HG02885 (cell line): ENCODE measurements around the gene ADAMTSL3.
A peak's percentile ranks its signal among the peaks of the same experiment; 100 is the strongest.

Source experiments
- ATAC-seq: cut with Tn5 transposase; IDR thresholded peaks from one replicate; pipeline ENCODE4 v1.9.1; 2021; ENCODE audit warnings: mild to moderate bottlenecking; ENCODE audit not compliant: unreplicated experiment, poor library complexity

The ADAMTSL3 gene

DNA sequence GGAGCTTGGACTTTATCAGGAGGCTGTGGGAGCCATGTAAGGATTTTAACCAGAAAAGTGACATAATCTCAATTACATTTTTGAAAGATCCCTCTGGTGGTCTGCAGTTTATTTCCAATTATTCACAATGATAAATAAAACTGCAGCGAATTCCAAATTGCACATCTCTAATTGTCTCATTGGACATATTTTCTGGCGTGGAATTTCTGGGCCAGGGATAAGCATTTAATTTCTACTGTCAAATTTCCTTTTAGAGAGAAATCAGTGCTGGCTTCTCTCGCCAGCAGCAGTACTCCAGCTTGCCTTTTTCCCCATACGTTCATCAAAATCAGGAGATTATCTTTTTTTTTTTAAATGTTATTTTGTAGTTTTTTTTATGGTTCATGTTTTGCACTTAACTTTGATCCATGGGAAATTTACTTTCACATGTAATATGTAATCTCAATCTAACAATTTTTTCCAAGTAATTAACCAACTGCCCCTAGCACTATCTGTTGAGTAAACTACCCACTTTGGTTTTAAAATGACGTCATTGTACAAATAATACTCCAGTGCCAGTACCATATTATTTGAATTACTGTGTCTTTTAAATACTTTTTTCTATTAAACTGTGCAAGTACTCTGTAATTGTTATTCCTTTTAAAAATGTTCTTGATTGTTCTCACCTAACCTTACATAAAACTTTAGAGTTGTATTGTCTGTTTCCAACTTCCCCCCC lies 251.8 kb downstream of the ADAMTSL3 start:
- ATAC-seq = no peak

DNA sequence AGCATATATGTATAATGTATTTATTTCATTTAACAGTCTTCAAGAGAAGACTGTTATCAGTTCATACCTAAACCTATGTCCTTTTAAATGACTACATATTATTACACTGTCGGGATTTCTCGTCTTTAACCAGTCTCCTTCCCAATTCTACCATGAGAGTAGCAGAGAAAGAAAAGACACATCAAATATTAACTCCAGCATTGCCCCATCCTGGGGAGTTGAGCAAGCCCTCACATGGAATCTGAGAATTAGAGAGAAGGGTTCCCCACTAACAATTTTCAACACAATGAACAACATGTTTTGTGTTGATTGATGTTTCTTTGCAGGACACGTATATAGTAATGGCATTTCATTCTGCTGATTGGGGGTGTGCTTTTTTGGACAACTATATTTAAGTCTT lies 257.4 kb downstream of the ADAMTSL3 start:
- ATAC-seq = no peak

DNA sequence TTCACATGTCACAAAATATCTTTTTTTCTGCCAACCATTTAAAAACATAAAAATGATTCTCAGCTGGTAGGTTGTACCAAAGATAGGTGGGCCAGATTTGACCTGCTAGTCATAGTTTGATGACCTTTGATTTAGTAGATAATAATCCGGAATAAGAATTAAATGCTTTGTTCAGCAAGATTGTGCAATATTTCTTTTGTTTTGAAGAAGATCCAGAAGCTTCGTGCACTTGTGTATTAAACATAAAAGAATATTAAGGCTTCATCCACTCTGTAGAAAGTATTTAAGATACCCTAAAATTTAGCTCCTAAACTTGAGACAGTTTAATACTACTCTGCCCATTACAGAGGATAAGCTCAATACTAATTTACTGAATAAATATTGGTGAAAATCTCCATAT lies 258.4 kb downstream of the ADAMTSL3 start:
- ATAC-seq = no peak

DNA sequence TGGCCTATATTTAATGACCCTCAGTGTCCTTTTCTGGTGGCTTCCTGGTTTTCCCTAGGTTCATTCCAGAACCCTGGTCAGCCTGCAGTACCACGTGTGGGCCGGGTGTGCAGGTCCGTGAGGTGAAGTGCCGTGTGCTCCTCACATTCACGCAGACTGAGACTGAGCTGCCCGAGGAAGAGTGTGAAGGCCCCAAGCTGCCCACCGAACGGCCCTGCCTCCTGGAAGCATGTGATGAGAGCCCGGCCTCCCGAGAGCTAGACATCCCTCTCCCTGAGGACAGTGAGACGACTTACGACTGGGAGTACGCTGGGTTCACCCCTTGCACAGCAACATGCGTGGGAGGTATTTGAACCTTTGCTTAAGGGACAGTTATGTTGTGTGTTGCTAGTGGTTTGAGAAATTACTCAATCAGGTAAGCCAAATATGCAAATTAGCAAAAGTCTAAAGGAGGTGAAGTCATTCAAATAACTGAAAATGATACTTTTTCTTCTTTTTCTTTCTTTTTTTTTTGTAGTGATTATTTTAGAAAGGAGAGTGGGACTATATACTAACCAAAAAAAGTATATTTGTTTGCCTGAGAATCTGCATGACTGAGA lies 259.2 kb downstream of the ADAMTSL3 start:
- no peak for ATAC-seq

DNA sequence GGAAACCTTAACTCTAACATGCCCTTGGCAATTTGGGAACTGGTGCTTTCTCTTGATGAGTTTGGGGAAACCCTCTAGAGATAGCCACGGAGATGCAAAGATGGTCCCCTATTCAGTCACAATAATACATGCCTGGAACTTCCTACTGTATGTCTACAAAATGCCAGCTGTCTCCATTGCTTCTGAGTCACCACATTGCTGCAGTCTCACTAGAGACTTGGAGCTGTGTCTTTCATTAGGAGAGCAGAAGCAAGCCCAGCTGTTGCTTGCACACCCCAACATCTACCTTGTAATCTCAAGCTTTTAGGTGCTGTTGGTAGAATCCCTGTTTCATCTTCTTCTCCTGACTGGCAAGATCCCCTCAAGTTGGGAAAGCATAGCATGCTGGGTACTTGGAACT lies 261.0 kb downstream of the ADAMTSL3 start:
- ATAC-seq = no peak

DNA sequence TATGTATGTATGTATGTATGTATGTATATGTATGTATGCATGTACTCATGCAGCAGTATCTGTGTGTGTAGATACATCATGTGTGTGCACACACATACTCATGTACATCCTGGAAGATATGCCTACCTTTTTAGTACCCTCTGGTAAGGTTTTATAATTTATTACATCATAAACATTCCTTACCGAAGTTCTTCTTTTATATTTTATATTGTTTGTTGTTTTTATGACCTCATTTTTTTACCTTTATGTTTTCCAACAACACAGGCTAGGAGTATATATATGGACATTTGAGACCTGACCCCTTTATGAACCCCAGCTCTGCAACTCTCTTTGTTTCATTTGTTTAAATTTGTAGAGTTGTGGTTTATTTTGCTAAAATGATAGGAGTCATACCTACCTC lies 263.5 kb downstream of the ADAMTSL3 start:
- ATAC-seq = no peak

DNA sequence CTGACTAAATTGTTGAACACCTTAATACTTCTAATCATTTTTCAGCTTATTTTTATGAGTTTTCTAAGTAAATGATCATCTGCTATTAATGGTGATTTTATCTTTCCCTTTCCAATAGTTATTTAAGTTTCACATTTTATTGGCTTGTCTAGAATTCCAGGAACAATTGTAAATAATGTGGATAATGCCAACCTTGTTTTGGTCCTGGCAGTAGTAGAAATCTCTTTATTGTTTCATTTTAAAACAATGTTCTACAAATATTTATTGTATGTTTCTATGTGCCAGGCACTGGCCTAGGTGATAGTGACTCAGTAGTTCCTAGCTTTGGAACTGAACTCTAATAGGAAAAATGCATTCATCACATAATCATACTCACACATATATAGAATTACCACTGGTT lies 264.1 kb downstream of the ADAMTSL3 start:
- ATAC-seq = no peak

DNA sequence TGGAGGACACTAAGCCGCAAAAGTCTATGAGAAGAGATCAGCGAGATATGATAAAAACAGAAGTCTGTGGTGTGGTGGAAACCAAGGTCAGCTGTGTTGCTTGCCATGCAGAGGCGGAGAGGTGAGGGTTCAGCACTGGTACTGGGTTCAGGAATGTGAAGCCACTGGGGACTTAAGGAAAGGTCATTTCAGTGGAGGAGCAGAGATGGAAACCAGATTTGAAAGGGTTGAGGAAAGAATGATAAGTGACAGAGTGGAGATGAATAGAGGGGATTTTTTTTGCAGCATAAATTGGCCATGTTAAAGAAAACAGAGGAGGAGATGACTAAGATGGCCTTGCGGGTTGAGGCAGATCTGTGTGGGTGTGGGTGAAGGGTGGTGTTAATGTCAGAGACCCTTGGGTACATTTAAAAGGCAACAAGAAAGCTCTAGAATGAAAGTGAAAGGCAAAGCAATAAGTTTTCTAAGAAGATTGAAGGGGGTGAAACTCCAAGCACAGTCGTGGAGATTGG lies 265.5 kb downstream of the ADAMTSL3 start:
- ATAC-seq = peak; percentile 80

DNA sequence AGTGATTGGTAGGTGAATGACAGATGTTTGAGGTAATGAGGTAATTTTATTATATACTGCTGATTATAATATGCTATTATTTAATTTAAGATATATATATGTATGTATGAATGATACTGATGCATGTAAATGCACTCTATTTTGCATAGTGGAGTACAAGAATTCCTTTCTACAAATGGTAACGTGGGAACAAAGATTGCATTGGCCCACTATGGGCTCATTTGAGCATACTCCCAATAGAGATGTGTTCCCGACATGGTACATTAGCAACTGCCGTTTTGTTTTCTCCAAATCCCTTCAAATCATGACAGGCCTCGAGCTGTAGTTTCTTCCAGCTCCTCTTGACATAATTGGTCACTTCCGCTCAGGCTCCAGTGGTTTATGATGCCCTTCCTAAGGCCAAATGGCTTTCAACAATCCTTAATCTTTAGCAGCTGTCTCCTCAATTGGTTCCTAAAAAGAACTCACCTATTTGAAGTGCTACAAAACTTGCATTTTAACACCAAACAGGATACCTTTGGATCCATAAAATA lies 266.1 kb downstream of the ADAMTSL3 start:
- no peak for ATAC-seq

DNA sequence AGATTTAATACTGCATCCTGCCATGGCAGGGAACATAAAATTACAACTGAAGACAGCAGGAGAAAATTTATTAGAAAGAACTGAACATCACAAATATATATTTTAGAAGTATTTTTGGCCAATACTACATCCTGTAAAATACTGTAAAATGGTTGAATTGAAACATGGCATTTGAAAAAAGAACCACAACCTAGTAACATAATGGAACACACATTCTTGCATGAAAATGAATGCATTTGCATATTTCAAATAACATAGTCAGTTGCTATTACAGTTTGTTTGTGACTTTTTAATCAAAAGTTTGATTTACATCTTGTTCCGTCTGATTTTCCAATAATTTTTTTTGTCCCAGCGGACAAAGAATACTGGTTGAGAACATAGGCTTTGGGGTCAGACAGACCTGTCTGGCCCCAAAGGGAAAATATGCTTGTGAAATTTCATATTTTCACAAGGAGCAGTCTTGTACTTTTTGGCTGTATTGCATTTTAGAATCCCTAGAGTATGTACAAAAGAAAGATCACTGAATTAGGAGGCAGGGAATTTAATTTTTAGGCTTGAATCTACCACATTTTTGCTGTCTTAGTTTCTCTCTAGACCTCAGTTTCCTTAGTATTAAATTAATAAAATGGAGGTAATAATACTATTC lies 268.8 kb downstream of the ADAMTSL3 start:
- no peak for ATAC-seq

DNA sequence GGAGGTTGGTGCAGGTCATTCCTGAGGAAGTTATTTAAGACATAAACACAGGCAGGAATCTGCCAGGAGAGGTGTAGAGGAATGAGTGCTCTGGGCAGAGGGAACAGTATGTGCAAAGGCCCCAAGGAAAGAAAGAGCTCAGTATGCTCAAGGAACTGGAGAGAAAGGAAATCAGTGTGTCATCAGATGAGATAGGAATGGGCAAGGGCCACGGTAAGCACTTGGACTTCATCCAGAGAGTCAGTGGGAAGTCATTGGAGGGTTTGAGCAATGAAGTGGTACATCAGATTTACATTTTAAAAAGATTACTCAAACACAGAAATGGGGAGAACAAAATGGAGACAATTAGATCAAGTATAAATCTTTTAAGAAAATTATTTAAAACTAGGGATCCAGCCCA lies 272.2 kb downstream of the ADAMTSL3 start:
- no peak for ATAC-seq

DNA sequence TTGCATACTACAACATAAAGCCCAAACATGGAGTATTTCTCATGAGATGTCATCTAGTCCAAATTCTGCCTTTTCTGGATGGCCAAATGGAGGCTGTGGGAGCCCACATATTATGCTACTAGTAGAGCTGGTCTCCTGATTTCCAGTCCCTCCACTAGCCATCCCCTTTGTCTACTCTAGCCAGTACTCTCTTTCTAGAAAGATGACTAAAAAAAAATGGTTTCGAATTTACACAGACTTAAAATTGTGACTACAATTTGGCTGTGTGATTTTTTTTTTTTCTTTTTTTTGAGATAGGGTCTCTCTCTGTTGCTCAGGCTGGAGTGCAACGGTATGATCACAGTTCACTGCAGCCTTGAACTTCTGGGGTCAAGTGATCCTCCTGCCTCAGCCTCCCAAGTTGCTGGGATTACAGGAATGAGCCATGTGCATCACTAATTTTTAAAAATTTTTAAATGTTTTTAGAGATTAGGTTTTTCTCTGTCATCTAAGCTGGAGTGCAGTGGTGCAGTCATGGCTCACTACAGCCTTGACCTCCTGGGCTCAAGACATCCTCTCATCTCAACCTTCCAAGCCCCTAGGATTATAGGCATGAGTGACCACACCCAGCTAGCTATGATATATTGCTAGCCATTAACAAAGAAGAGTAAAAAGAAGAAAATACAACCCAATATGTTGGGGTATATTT lies 273.9 kb downstream of the ADAMTSL3 start:
- ATAC-seq = peak; percentile 34

DNA sequence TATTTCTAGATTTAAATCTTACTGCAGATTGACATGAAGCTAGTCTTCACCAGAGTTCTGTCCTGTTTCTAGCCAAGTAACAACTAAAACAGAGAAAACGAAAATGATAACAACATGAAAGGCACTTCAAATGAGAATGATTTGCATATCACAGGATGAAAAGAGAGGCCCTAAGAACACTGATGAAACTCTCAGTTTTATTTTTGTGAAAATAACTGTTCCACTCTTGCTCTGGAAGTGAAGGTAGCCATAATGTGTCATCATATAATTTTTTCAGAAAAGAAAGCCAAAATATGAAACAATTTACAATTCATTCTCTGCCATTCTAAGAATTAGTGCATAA lies 274.4 kb downstream of the ADAMTSL3 start:
- peak; percentile 80 for ATAC-seq

DNA sequence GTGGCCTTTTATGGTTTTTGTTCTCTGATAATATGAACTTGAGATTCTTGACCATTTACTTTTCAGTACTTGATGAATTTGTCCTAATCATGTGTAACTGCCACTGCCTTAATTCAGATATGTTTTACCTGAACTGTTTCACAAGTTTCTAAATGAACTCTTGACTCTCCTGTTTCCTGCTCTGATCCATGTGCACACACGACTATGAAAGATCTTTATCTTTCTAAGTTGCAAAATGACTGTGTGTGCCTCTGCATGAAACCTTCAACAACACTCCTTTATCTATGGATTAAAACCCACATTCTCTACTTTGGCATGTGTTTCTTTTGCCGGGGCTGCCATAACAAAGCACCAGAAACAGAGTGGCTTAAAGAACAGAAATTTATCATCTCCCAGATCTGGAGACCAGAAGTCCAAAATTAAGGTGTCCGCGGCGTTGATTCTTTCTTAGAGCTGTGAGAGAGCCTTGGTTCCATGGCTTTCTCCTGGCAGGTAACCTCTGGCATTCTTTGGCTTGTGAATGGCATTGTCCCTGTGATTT lies 275.0 kb downstream of the ADAMTSL3 start:
- peak; percentile 51 for ATAC-seq

DNA sequence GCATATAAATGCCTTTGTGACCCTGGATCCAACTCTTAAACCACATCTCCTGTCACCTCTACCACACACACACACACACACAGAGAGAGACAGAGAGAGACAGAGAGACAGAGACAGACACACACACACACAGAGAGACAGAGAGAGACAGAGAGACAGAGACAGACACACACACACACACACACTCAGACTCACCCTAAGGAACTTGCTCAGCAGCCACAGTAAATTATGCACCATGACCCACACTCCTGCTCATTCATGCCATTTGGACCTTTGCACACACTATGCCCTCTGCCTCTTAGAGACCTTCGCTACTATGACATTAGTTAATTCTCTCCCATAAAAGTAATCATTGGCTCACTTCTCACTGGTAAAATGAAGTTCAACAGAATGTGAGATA lies 275.7 kb downstream of the ADAMTSL3 start:
- no peak for ATAC-seq

DNA sequence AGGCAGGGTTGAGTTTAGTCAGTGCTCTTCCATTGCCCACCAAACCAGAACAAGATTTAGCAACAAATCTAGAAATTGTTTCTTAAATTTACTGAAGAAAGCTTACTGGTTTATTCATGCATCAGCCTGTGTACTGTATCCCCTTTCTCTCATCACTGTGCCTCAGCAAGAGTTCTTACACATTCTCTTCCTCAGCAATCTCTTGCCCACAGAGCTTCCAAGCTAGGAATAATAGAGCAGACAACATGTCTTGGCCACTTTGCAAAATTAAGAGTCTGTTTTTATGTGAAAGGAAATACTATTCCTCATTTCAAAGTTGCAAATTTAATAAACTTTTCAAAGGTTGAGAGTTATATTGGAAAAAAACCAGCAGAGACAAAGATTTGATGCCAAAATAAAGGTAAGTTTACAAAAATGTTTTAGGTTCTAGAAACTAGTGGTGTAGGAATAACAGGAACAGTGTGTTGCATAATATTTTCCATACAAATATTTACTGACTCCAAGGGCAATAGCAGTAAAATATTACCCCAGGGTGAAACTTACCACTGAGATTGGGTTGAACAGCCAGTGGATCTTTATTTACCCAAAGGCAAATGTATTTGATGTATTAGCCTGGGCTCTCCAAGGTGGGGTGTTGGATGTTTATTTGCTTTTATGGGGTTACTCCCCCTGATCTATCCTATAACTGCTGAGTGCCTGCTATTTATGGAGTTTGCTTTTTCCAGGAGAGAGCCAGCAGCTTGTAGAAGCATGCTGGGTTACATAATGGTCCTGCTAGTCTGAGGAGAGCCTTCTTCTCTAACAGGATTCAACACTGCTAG lies 276.7 kb downstream of the ADAMTSL3 start:
- no peak for ATAC-seq

DNA sequence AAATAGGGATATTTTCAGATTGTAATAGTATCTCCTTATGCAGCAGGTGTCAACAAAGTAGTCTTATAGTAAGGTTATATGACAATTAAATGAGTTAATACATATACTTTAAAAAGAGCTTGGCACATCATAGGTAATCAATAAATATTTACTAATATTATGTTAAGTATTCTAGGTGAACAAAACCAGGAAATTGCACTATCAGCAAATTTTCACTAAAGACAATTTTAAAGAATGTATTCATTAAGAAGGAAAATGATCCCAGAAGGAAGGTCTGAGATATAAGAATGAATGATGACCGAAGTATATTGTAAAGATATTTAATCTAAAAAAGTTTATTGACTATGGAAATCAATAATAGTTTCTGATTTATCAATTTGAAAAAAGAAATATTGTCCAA lies 281.9 kb downstream of the ADAMTSL3 start:
- no peak for ATAC-seq

DNA sequence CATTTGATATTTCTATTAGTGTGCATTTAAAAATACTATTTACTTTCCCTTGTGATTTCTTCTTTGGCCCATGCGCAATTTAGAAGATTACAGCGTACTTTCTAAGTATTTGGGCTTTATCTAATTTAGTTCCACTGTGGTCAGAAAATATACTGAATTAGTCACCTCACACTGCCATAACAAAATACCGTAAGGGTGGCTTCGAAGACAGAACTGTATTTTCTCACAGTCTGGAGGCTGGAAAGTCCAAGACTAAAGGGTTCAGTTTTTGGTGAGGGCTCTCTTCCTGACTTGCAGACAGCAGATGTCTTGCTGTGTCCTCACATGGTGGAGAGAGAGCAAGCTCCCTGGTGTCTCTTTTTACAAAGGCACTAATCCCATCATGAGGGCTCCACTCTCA lies 286.2 kb downstream of the ADAMTSL3 start:
- no peak for ATAC-seq

DNA sequence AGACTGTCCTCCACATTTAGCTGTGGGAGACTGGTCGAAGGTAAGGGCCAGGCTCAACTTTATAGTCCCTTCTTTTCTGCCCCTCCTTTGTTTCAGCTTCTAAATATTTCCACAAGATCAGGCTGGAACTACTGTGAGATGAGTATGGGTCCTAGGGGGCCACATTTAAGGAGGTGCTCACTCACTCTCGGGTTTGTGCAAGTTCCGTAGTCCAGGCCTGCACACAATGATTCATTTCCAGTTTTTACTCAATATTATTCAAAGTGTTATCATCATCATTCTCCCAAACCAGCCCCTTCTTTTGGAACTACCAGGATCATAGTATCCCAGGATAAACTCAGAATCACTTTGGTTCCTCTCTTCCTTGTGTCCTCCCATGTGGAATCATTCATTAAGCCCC lies 289.1 kb downstream of the ADAMTSL3 start:
- ATAC-seq = no peak
